ENCODE measurements around the gene COMMD1.
"Not testable (repeated sequence)": the region's sequence is repeated elsewhere in the genome, so short reads cannot be mapped to it uniquely, and the experiment has no call there.

- not testable (repeated sequence) for TF ChIP-seq POLR2AphosphoS5 (IDR thresholded peaks at IDR 0.05; ENCODE audit: insufficient read depth in 1 of 2, low read depth in 1 of 2); CTCF (IDR thresholded peaks at IDR 0.05); POLR2A (IDR thresholded peaks at IDR 0.05)
Observed at GRCh38 chr2:62041701-62042385, 136.4 kb downstream of the COMMD1 start.

Measured in vagina (tissue), 2 donors.